Colonic mucosa (tissue), 4 donors: ENCODE results near the gene HMMR. TPM values are rescaled to one million over a fixed set of nuclear protein-coding genes. Genes with fewer than 3 reads are reported as not detected.

Experiments
- DNase-seq: peaks from one replicate; pipeline ENCODE4 v3.0.0-alpha.2; 2020
- H3K27ac ChIP-seq: fragments of 200-600 bp; one replicate; pipeline ENCODE4 v1.8.0; 2021
- H3K27me3 ChIP-seq: fragments of 200-600 bp; one replicate; pipeline ENCODE4 v1.8.0; 2021
- H3K36me3 ChIP-seq: fragments of 200-600 bp; one replicate; pipeline ENCODE4 v1.8.0; 2021
- H3K4me1 ChIP-seq: fragments of 200-600 bp; one replicate; pipeline ENCODE4 v1.8.0; 2021; ENCODE audit warnings: mild to moderate bottlenecking
- H3K4me3 ChIP-seq: fragments of 200-600 bp; one replicate; pipeline ENCODE4 v1.8.0; 2021
- H3K9ac ChIP-seq, 2 donors: one replicate each; pipeline ENCODE4 v1.7.0; 2013; ENCODE audit warnings: control low read depth in 2 of 2, low read depth in 2 of 2, low read length in 2 of 2
- H3K9me3 ChIP-seq: fragments of 200-600 bp; one replicate; pipeline ENCODE4 v1.8.0; 2021
- CTCF ChIP-seq: fragments of 200-600 bp; IDR thresholded peaks from one replicate; pipeline ENCODE4 v1.8.0; 2022; ENCODE audit warnings: antibody characterized with exemption, mild to moderate bottlenecking
- intact Hi-C: fragments of 100-400 bp; cut with DNase I; formaldehyde crosslinking; loops from one replicate; pipeline ENCODE4 v1.14.1; 2022
- total RNA-seq, 2 donors: library from RNA; stranded (reverse); fragmentation: NEBNext Ultra II Directional in 1 of 2; extraction: Animal tissue kit (Norgen Biotek cat#: 25700) in 1 of 2; gene quantifications; one replicate each; pipeline ENCODE4 v1.2.1, GENCODE V29; 2021
- donor health status: healthy.
- donor health status: DM: no; HTN: no; CAD: no.
- donor health status: DM: no; HTN: no; CAD: no.

Gene HMMR
- total RNA-seq, 2 donors from 2014 or later = 10.6 to 44.5 TPM

- DNase-seq = no peak
- Histone ChIP-seq H3K27ac (no peak overlapping the region), H3K9me3 (no peaks in the 10 kb centered on the region), H3K27me3 (no peaks in the 10 kb centered on the region), H3K4me1 (no peaks in the 10 kb centered on the region), H3K9ac (no peak overlapping the region), H3K36me3 (no peaks in the 10 kb centered on the region), H3K4me3 (no peak overlapping the region)
- TF ChIP-seq CTCF = no peak
- intact Hi-C loops = no loop called here
Measured at GRCh38 chr5:163475411-163475810, 15.0 kb downstream of the HMMR start.

DNA sequence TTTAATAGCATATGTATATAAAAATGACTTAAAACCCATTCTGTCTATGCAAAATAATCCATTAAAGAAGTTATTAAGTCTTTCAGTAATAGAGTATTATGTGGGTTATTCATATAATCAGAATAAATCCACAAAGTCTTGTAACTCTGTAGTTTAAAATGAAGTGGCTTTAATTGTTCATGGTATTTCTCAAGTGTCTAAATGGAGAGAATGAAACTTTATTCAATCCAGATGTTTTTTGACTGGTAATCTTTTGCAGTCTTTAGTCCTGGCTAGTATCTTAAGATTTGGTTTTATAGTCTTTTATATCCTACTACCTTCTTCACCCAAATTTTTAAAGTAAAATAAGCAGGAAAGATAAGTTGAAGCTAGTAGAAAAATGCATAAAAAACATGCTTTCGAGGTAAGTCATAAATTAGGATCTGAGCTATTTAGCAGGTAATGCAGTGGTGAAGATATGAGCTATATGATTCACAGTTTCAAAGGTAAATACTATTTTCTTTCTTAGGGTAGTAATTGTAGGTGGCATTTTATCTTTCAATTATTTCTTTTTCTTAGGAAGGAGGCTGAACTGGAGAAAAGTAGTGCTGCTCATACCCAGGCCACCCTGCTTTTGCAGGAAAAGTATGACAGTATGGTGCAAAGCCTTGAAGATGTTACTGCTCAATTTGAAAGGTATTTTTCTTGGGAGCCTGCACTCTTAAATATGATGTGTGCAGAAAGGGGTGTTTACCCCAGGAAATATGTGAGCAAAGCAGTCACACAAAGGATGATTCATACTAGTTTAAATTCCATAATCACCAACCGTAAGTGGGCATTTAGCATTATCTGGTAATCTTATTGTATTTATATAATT, 17.9 kb downstream of the HMMR start:
- Histone ChIP-seq H3K9ac (no peak overlapping the region), H3K27me3 (no peaks in the 10 kb centered on the region), H3K9me3 (no peaks in the 10 kb centered on the region), H3K4me3 (no peak overlapping the region), H3K36me3 (no peaks in the 10 kb centered on the region), H3K4me1 (no peaks in the 10 kb centered on the region), H3K27ac (no peak overlapping the region)
- intact Hi-C loops = no loop called here
- no peak for TF ChIP-seq CTCF
- no peak for DNase-seq

DNA sequence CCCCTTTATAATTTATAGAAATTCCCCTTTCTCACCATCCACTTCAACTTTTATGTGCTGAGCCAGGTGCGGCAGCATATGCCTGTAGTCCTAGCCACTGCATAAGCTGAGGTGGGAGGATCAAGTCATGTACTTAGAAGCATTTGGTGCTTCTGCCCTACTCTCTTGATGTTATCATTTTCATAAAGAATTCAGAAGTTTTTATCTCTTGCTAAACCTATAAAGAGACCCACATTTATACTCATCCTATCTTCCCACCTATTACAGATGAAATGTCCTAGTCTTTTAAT, 18.5 kb downstream of the HMMR start:
- no peaks in the 10 kb centered on the region for H3K27me3 ChIP-seq
- H3K9me3 ChIP-seq = no peaks in the 10 kb centered on the region
- H3K36me3 ChIP-seq = no peaks in the 10 kb centered on the region
- no peak overlapping the region for H3K4me3 ChIP-seq
- no peak for DNase-seq
- intact Hi-C loops = no loop called here
- H3K4me1 ChIP-seq = no peaks in the 10 kb centered on the region
- TF ChIP-seq CTCF = no peak
- no peak overlapping the region for H3K27ac ChIP-seq
- no peak overlapping the region for H3K9ac ChIP-seq

GRCh38 chr5:163489055-163489744, 28.8 kb downstream of the HMMR start:
- H3K4me3 ChIP-seq = no peak overlapping the region
- H3K9ac ChIP-seq = no peak overlapping the region
- H3K27me3 ChIP-seq = no peaks in the 10 kb centered on the region
- DNase-seq = no peak
- H3K9me3 ChIP-seq = no peaks in the 10 kb centered on the region
- TF ChIP-seq CTCF = peak; percentile 15
- H3K36me3 ChIP-seq = no peaks in the 10 kb centered on the region
- intact Hi-C loops = no loop called here
- no peak overlapping the region for H3K27ac ChIP-seq
- H3K4me1 ChIP-seq = no peaks in the 10 kb centered on the region

GRCh38 chr5:163489745-163490075, 29.3 kb downstream of the HMMR start:
- intact Hi-C loops = no loop called here
- TF ChIP-seq CTCF = no peak
- no peak overlapping the region for H3K9ac ChIP-seq

More at GRCh38 chr5:163489745-163490075, 29.3 kb downstream of the HMMR start:
- Histone ChIP-seq H3K4me3 (no peak overlapping the region), H3K4me1 (no peaks in the 10 kb centered on the region), H3K9me3 (no peaks in the 10 kb centered on the region), H3K27ac (no peak overlapping the region), H3K27me3 (no peaks in the 10 kb centered on the region), H3K36me3 (no peaks in the 10 kb centered on the region)
- DNase-seq = no peak
